DMS79 treated with DMSO at 0.1 percent for 48 hours (cell line): ENCODE results near the gene STK24.
A peak's percentile ranks its signal among the peaks of the same experiment; 100 is the strongest.

Experiments used
- DNase-seq: peaks from one replicate; lab custom pipeline; 2025; lab: John Stamatoyannopoulos, UW

The STK24 gene

GRCh38 chr13:98406427-98406826 lies 170.5 kb downstream of the STK24 start:
- DNase-seq: peak; percentile 76

DNA sequence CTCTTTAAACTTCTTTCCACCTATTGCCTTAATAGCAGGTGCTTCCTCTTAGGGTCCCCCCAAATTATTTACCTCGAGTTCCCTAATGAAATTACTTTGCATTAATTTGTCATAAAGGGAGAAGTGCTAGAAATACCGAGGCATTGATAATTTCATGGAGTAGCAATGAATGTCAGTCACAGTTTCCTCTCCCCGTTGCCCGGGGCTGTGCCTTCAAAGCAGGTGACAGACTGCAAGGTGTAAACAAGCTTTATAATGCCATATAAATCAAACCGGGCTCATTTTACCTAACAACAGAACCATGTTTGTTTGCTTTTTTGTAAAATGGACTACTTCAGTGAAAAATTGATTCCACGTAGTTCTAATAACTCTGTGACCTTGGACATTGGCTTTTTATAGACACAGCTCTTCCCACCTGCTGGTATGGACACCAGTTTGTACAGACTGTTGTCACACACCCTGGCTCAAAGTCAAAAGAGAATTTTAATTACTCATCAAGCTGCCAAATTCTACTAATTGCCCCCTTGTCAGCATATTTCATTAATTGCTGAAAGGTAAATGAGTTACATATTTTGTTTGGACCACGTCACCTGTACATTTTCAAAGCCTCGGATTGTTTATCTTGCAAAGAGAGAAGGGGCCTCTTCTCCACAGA lies 171.1 kb downstream of the STK24 start:
- DNase-seq: peak; percentile 76

GRCh38 chr13:98405107-98405571 lies 171.8 kb downstream of the STK24 start:
- peak; percentile 96 for DNase-seq

DNA sequence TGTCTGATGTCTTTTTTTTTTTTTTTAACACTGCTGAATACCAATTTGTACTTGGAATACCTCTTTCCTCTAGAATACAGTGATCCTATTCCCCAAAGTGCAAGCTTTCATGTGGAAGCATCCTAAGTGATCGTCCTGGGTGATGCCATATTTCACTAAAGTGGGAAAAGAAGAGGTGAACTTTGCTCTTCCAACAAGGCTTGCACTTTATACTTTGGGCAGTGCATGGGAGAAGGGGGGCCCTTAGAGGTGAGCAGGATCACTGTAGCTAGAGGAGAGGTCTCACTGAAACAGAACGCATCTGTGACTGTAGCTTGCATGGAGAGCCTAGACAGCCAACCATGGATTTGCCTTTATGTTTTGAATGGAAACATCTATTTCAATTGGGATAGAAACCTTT lies 173.8 kb downstream of the STK24 start:
- DNase-seq: no peak

DNA sequence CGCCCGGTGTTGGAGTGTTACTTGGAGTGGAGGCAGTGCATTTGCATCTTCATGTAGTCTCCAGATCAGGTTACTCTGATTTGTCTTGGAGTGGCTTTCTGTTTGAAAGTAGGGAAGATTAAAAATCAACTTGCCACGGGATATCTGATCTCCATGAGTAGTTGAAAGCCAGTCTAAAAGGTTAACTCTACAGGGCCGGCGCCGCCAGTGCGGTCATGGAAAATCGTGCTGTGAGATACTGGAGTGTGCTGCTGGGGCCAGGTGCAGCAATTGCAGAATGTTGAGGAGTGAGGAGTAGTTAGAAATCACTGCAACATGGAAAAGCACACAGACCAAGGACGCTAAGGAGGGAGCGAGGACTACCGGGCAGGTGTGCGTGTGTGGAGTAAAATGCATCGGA lies 175.0 kb downstream of the STK24 start:
- peak; percentile 100 for DNase-seq

DNA sequence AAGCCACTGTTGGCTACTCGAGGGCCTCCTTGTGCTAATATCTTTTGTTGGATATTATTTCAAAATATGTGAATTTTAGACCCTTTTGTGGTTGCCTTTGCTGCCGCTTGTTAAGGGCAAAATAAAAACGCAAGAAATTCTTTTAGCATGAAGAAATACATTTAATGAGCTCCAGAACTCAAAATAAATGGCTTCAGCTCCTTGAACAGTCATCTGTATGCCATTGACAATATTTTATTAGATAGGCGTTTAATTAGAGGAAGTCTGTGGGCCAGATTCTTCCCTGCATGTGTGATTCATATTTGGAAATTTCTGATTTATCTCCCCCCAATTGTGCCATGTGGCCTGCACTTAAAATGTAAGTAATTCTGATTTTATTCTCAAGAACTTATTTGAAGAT lies 177.2 kb downstream of the STK24 start:
- no peak for DNase-seq

GRCh38 chr13:98398581-98398980 lies 178.3 kb downstream of the STK24 start:
- no peak for DNase-seq

DNA sequence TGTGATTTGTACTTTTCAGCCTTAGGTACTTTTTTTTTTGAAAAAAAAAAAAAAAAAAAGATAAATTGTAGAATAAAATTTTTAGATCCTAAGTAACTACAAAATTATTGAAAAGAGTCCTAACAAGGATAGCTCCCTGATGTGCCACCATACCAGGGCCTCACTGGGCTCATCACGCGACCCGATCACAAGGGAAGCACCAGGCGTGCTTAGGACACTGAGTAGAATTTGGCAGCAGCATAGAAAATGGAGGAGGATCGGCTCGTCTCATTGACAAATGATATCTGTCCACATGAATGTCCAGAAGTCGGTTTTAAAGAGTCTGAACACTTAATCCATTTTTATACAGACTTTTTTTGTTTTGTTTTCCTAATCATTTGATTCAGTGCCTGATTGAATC lies 179.0 kb downstream of the STK24 start:
- no peak for DNase-seq

- peak; percentile 90 for DNase-seq
Observed at GRCh38 chr13:98397221-98397620, 179.7 kb downstream of the STK24 start.

- no peak for DNase-seq
Observed at GRCh38 chr13:98396071-98396710, 180.7 kb downstream of the STK24 start.
